SK-N-SH (cell line): ENCODE measurements around the gene DUS3L. TPM values are rescaled to one million over a fixed set of nuclear protein-coding genes. Genes with fewer than 3 reads are reported as not detected.
A peak's percentile ranks its signal among the peaks of the same experiment; 100 is the strongest.

ENCODE experiments used
- CTCF ChIA-PET: fragments of 300-600, 350-600 bp; formaldehyde crosslinking; extraction: SDS; loops from one replicate; lab custom pipeline; 2021; lab: Yijun Ruan, JAX
- POLR2A ChIA-PET: fragments of 350-600 bp; sonication (Branson Sonifier 250); formaldehyde crosslinking; extraction: SDS; loops from one replicate; lab custom pipeline; 2020; ENCODE audit warnings: antibody characterized with exemption, inconsistent platforms; lab: Yijun Ruan, JAX
- DNase-seq: peaks from one replicate; pipeline ENCODE4 v3.0.0; 2012
- H2AFZ ChIP-seq: fragments of 200-600 bp; sonication (generic); 2 replicates; pipeline ENCODE4 v1.8.1; 2016; ENCODE audit warnings: antibody characterized with exemption, mild to moderate bottlenecking, low read depth
- H3F3A ChIP-seq: fragments of 200-600 bp; sonication (generic); replicated peaks from 2 replicates; pipeline ENCODE3; 2016; ENCODE audit warnings: antibody characterized with exemption, mild to moderate bottlenecking; ENCODE audit not compliant: insufficient read depth
- H3K27ac ChIP-seq, 2 experiments: fragments of 200-500 bp in 1 of 2; fragments of 200-600 bp in 1 of 2; sonication (Bioruptor generic) in 1 of 2; sonication (generic), shearing (Covaris generic) in 1 of 2; 2 replicates each; pipeline versions ENCODE4 v1.5.1 to v1.6.1; 2014 to 2016; ENCODE audit warnings: low read depth in 2 of 2, inconsistent platforms in 1 of 2, low read length in 1 of 2, mild to moderate bottlenecking in 1 of 2, mixed read lengths in 1 of 2
- H3K27me3 ChIP-seq: fragments of 200-600 bp; sonication (generic), shearing (Covaris generic); 2 replicates; pipeline ENCODE4 v1.6.1; 2016; ENCODE audit warnings: mixed run types; ENCODE audit not compliant: insufficient read depth
- H3K36me3 ChIP-seq, 2 experiments: fragments of 200-500 bp in 1 of 2; fragments of 200-600 bp in 1 of 2; sonication (Bioruptor generic) in 1 of 2; sonication (generic) in 1 of 2; replicated peaks in 1 of 2; 2 replicates each; pipeline versions ENCODE3 to v1.5.1; 2014 to 2016; ENCODE audit warnings: low read length in 1 of 2, mild to moderate bottlenecking in 1 of 2; ENCODE audit not compliant: insufficient read depth in 2 of 2, control insufficient read depth in 1 of 2
- H3K4me1 ChIP-seq, 2 experiments: fragments of 200-500 bp in 1 of 2; fragments of 200-600 bp in 1 of 2; sonication (Bioruptor generic) in 1 of 2; sonication (generic), shearing (Covaris generic) in 1 of 2; 2 replicates each; pipeline versions ENCODE4 v1.5.1 to v1.6.1; 2014 to 2016; ENCODE audit warnings: low read depth in 1 of 2, low read length in 1 of 2, mixed run types in 1 of 2; ENCODE audit not compliant: insufficient read depth in 2 of 2, control insufficient read depth in 1 of 2
- H3K4me2 ChIP-seq: fragments of 200-600 bp; sonication (generic), shearing (Covaris generic); 2 replicates; pipeline ENCODE4 v1.6.1; 2017; ENCODE audit warnings: mixed run types
- H3K4me3 ChIP-seq, 2 experiments: fragments of 200-500 bp in 1 of 2; fragments of 200-600 bp in 1 of 2; sonication (Bioruptor generic) in 1 of 2; sonication (generic), shearing (Covaris generic) in 1 of 2; 2 replicates each; pipeline versions ENCODE4 v1.5.1 to v1.8.1; 2014 to 2016; ENCODE audit warnings: low read depth in 2 of 2, inconsistent platforms in 1 of 2, low read length in 1 of 2, mild to moderate bottlenecking in 1 of 2, mixed read lengths in 1 of 2, moderate library complexity in 1 of 2
- H3K79me2 ChIP-seq: fragments of 200-600 bp; sonication (generic); 2 replicates; pipeline ENCODE4 v1.8.1; 2017; ENCODE audit warnings: mild to moderate bottlenecking; ENCODE audit not compliant: insufficient read depth
- H3K9ac ChIP-seq: fragments of 200-600 bp; sonication (generic); 2 replicates; pipeline ENCODE4 v1.6.1; 2017; ENCODE audit warnings: mixed run types
- H3K9me2 ChIP-seq: fragments of 200-600 bp; sonication (generic); 2 replicates; pipeline ENCODE4 v1.6.1; 2017; ENCODE audit warnings: mixed run types
- H3K9me3 ChIP-seq: fragments of 200-600 bp; sonication (generic); 2 replicates; pipeline ENCODE4 v1.6.1; 2017; ENCODE audit warnings: mixed run types, mild to moderate bottlenecking, moderate library complexity
- H4K20me1 ChIP-seq: fragments of 200-600 bp; sonication (generic); 2 replicates; pipeline ENCODE4 v1.6.1; 2017; ENCODE audit warnings: mild to moderate bottlenecking, mixed run types; ENCODE audit not compliant: insufficient read depth
- RAD21 ChIP-seq: IDR thresholded peaks from 2 replicates; pipeline ENCODE4 v1.6.1; 2012; ENCODE audit warnings: mild to moderate bottlenecking, low read length
- SMC3 ChIP-seq: IDR thresholded peaks from 2 replicates; pipeline ENCODE4 v1.6.1; 2012; ENCODE audit warnings: low read depth, low read length, improper control_type of control experiment
- TEAD4 ChIP-seq: IDR thresholded peaks from 2 replicates; pipeline ENCODE4 v1.4.0; 2012; ENCODE audit warnings: mild to moderate bottlenecking, borderline replicate concordance; ENCODE audit not compliant: insufficient read depth
- WGBS: methylation state at CpG from one replicate; pipeline ENCODE4 v1.1.6; 2017; ENCODE audit warnings: low lambda C conversion rate; 5-methylcytosine and 5-hydroxymethylcytosine counted together
- polyA plus RNA-seq, 3 experiments: library from polyadenylated mRNA; depleted of rRNA; stranded (reverse); fragments of >200 nt; gene quantifications; 2 replicates each; pipeline ENCODE4 v1.2.3, GENCODE V29; 2012
- TF ChIP-seq, protein P1 (sequence below): fragments of 200-600 bp; sonication (generic); IDR thresholded peaks from 2 replicates; pipeline ENCODE4 v1.6.1; 2017; ENCODE audit warnings: antibody characterized with exemption, mild to moderate bottlenecking, moderate library complexity

DUS3L gene
- polyA plus RNA-seq, 1 of the 3 experiments (the other 2 are of a cell fraction) = 44.0 TPM

DNA sequence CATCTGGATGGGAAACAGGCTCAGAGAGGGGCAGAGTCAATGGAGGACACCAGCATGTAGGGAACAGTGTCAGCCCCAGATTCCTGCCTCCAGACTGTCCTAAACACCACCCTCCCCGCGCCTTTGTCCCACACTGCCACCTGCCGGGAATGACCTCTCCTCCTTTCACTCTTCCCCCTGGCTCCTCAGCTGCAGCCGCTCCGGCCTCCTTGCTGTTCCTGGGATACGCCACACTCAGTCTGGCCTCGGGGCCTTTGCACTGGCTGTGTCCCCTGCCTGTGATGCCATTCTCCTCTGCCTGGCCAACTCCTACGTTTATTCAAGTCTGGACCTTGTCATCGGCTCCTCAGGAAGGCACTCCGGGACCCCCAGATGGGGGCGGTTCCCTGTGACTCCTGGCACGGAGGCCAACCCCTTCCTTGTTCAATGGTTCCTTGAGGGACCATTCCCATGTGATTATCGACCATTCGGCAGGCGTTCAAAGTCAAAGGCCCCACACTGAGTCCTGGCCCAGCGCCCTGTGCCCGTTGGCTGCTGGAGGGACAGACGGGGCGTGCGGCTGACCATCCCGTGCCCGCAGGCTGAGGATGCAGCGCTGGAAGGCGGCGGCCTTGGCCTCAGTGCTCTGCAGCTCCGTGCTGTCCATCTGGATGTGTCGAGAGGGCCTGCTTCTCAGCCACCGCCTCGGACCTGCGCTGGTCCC is 32.8 kb upstream of the DUS3L start:
- POLR2A ChIA-PET = interaction anchor here (0.5 kb wide), 1 partner anchor 20 kb away, joined by 3 read pairs; no protein-coding TSS in a partner anchor

DNA sequence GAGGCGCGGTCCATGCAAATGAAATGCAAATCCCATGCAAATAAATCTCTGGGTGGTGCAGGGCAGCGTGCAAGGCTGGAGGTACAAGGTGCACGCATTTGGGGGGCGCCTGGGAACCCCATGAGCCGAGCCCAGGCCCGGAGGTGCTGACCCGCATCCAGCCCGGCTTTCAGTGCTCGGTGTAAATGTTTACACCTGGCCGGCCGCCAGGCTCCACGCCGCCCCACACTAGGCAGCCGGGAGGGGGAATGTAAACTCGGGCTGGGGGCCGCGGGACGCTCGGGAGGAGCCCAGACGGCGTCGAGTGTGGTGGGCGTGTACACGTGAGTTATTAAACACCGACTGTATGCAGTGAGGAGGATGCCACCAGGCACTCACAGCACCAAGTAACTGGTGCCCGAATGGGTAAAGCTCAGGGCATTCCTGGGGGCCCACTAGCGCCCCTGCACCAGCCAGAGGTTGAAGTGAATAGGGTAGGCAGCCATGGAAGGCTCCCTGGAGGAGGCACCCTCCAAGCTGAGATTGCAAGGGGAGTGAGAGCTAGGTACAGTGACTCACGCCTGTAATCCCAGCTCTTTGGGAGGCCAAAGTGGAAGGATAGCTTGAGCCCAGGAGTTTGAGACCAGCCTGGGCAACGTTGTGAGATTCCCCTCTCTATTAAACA is 31.4 kb upstream of the DUS3L start:
- 25% methylated on average over 19 of the region's 30 CpGs for WGBS
- Histone ChIP-seq H4K20me1 (no peaks in the 10 kb centered on the region), H3F3A (no peaks in the 10 kb centered on the region), H3K79me2 (no peaks in the 10 kb centered on the region), H3K9me3 (no peaks in the 10 kb centered on the region), H3K9me2 (no peaks in the 10 kb centered on the region), H3K27ac (no peak overlapping the region), H3K4me1 (peaks cover 0 to 11% of the 10 kb centered on the region in 2 experiments; a peak in 1 of 4 replicates), H3K27me3 (no peaks in the 10 kb centered on the region; the same call in 1 of the 2 replicates), H3K4me3 (no peak overlapping the region), H3K9ac (no peak overlapping the region), H3K4me2 (no peak overlapping the region), H3K36me3 (no peaks in the 10 kb centered on the region), H2AFZ (no peak overlapping the region)
- DNase-seq = no peak
- TF ChIP-seq SMC3 = no peak
- CTCF ChIA-PET = interaction anchor here (0.9 to 5.8 kb wide), 5 partner anchors 10 to 212 kb away, joined by 3 to 51 read pairs (median 5); partner anchors contain the start of gene NRTN
- POLR2A ChIA-PET = no interaction called here

More for the DNA sequence above, 32.8 kb upstream of the DUS3L start:
- H3K36me3 ChIP-seq = no peaks in the 10 kb centered on the region
- DNase-seq = peak; percentile 69
- CTCF ChIA-PET = interaction anchor here (0.6 to 5.8 kb wide), 10 partner anchors 10 to 838 kb away, joined by 3 to 51 read pairs (median 4); partner anchors contain the start of gene NRTN
- H2AFZ ChIP-seq = no peak overlapping the region
- H3K4me1 ChIP-seq = peaks cover 0 to 17% of the 10 kb centered on the region in 2 experiments; a peak in 1 of 4 replicates
- no peaks in the 10 kb centered on the region for H3K79me2 ChIP-seq
- no peak overlapping the region for H3K27ac ChIP-seq
- no peaks in the 10 kb centered on the region for H3F3A ChIP-seq
- no peaks in the 10 kb centered on the region for H3K9me3 ChIP-seq
- H3K4me2 ChIP-seq = no peak overlapping the region
- H3K9ac ChIP-seq = no peak overlapping the region
- no peaks in the 10 kb centered on the region; the same call in 1 of the 2 replicates for H3K27me3 ChIP-seq
- H4K20me1 ChIP-seq = no peaks in the 10 kb centered on the region
- H3K9me2 ChIP-seq = no peaks in the 10 kb centered on the region
- TF ChIP-seq, protein P1, sequence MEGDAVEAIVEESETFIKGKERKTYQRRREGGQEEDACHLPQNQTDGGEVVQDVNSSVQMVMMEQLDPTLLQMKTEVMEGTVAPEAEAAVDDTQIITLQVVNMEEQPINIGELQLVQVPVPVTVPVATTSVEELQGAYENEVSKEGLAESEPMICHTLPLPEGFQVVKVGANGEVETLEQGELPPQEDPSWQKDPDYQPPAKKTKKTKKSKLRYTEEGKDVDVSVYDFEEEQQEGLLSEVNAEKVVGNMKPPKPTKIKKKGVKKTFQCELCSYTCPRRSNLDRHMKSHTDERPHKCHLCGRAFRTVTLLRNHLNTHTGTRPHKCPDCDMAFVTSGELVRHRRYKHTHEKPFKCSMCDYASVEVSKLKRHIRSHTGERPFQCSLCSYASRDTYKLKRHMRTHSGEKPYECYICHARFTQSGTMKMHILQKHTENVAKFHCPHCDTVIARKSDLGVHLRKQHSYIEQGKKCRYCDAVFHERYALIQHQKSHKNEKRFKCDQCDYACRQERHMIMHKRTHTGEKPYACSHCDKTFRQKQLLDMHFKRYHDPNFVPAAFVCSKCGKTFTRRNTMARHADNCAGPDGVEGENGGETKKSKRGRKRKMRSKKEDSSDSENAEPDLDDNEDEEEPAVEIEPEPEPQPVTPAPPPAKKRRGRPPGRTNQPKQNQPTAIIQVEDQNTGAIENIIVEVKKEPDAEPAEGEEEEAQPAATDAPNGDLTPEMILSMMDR = peak; percentile 28; the same call in 1 of the 2 replicates
- TF ChIP-seq TEAD4 (no peak), SMC3 (peak; percentile 37), RAD21 (peak; percentile 45)
- TF ChIP-seq, all 33 proteins: peak for 3
- 71% methylated on average over 20 of the region's 30 CpGs for WGBS
- H3K4me3 ChIP-seq = no peak overlapping the region
